GM10266 (cell line): ENCODE results near the gene CA9.
A peak's percentile ranks its signal among the peaks of the same experiment; 100 is the strongest.

Experiments
- DNase-seq: peaks from one replicate; pipeline ENCODE4 v3.0.0; 2012; ENCODE audit errors: extremely low spot score
- CTCF ChIP-seq: IDR thresholded peaks from 2 replicates; pipeline ENCODE4 v1.5.1; 2012; ENCODE audit warnings: mild to moderate bottlenecking, low read depth; ENCODE audit not compliant: control insufficient read depth, insufficient read depth; ENCODE audit errors: missing control alignments

The CA9 gene

GRCh38 chr9:35690614-35691333, 17.0 kb downstream of the CA9 start:
- DNase-seq, result peak; percentile 67
- TF ChIP-seq CTCF, result no peak

GRCh38 chr9:35691334-35691650, 17.6 kb downstream of the CA9 start:
- peak; percentile 67 for DNase-seq
- no peak for TF ChIP-seq CTCF

GRCh38 chr9:35691757-35692301, 18.1 kb downstream of the CA9 start:
- no peak for TF ChIP-seq CTCF
- DNase-seq, result no peak

- no peak for DNase-seq
- TF ChIP-seq CTCF, result no peak
Measured at GRCh38 chr9:35695943-35696401, 22.2 kb downstream of the CA9 start.

GRCh38 chr9:35696520-35697215, 22.9 kb downstream of the CA9 start:
- peak; percentile 84 for DNase-seq
- peak; percentile 97 for TF ChIP-seq CTCF

- no peak for DNase-seq
- TF ChIP-seq CTCF, result no peak
Measured at GRCh38 chr9:35697486-35697885, 23.8 kb downstream of the CA9 start.

GRCh38 chr9:35698231-35698630, 24.5 kb downstream of the CA9 start:
- DNase-seq, result no peak
- TF ChIP-seq CTCF, result no peak
